GM18508 (cell line): ENCODE measurements around the gene SH3PXD2A.
"Not testable (repeated sequence)": the region's sequence is repeated elsewhere in the genome, so short reads cannot be mapped to it uniquely, and the experiment has no call there.

ENCODE experiments used
- ATAC-seq: cut with Tn5 transposase; IDR thresholded peaks from one replicate; pipeline ENCODE4 v1.9.1; 2021; ENCODE audit warnings: moderate number of reproducible peaks; ENCODE audit not compliant: insufficient read depth, unreplicated experiment

Gene SH3PXD2A

GRCh38 chr10:103814626-103815370 is 40.6 kb downstream of the SH3PXD2A start:
- no peak for ATAC-seq

- no peak for ATAC-seq
These were observed 41.3 kb downstream of the SH3PXD2A start for GRCh38 chr10:103814105-103814504.

- not testable (repeated sequence) for ATAC-seq
These were observed 42.1 kb downstream of the SH3PXD2A start for GRCh38 chr10:103813312-103813711.

GRCh38 chr10:103812432-103812831 is 42.9 kb downstream of the SH3PXD2A start:
- ATAC-seq: no peak

GRCh38 chr10:103812004-103812403 is 43.4 kb downstream of the SH3PXD2A start:
- no peak for ATAC-seq

- no peak for ATAC-seq
These were observed 43.9 kb downstream of the SH3PXD2A start for GRCh38 chr10:103811463-103811862.

- ATAC-seq: no peak
These were observed 46.6 kb downstream of the SH3PXD2A start for GRCh38 chr10:103808780-103809179.

- no peak for ATAC-seq
These were observed 47.4 kb downstream of the SH3PXD2A start for GRCh38 chr10:103807996-103808395.

- no peak for ATAC-seq
These were observed 48.8 kb downstream of the SH3PXD2A start for GRCh38 chr10:103806395-103807187.

- no peak for ATAC-seq
These were observed 49.6 kb downstream of the SH3PXD2A start for GRCh38 chr10:103805781-103806180.

- ATAC-seq: no peak
These were observed 50.5 kb downstream of the SH3PXD2A start for GRCh38 chr10:103804871-103805270.

- no peak for ATAC-seq
These were observed 51.4 kb downstream of the SH3PXD2A start for GRCh38 chr10:103803941-103804340.

- ATAC-seq: no peak
These were observed 52.6 kb downstream of the SH3PXD2A start for GRCh38 chr10:103802637-103803353.

- no peak for ATAC-seq
These were observed 53.3 kb downstream of the SH3PXD2A start for GRCh38 chr10:103802081-103802480.

GRCh38 chr10:103800789-103801540 is 54.4 kb downstream of the SH3PXD2A start:
- no peak for ATAC-seq

GRCh38 chr10:103800089-103800488 is 55.3 kb downstream of the SH3PXD2A start:
- ATAC-seq: no peak

- no peak for ATAC-seq
These were observed 56.0 kb downstream of the SH3PXD2A start for GRCh38 chr10:103799341-103799740.

- ATAC-seq: no peak
These were observed 56.9 kb downstream of the SH3PXD2A start for GRCh38 chr10:103798511-103798910.

GRCh38 chr10:103797857-103798256 is 57.5 kb downstream of the SH3PXD2A start:
- ATAC-seq: no peak

GRCh38 chr10:103795634-103796270 is 59.6 kb downstream of the SH3PXD2A start:
- ATAC-seq: no peak
